ENCODE data around the gene EIF1B. TPM values are rescaled to one million over a fixed set of nuclear protein-coding genes. Genes with fewer than 3 reads are reported as not detected.

EIF1B gene
- total and polyA plus RNA-seq, 4 donors = 51.3 to 79.2 (median 62.8) TPM

DNA sequence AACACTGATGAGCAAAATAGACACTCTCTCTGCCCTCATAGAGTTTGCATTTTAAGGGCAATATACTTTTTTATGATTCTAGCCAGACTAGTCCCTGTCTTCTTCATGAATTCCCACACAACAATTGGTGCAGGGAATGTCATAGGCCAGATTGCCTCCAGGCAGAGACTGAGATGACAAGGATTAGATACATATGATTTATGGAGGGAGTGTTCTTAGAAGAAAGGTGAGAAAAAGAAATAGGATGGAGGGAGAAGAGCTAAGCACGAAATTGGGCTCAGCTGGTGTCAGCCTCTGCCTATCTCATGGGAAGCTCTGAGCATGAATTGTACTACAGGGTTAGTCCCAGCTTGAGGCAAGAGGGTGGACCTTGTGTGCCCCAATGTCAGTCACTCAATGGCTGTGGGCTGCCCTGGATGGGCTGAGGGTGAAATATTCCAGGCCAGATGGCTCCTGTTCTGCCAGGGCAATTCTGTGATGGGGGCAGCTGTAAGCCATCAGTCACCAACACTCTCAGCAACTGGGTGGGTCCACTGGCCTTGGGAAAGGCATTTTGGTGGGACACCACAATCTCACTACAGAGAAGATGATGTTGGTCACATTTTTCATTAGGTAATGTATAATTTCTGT lies 31.1 kb downstream of the EIF1B start:
- Histone ChIP-seq H3K4me3 (ENCODE audit: low read length in 2 of 2) (no peak overlapping the region), H3K27me3 (ENCODE audit: control insufficient read depth in 1 of 2, insufficient read depth in 2 of 2, low read length in 1 of 2) (no peaks in the 10 kb centered on the region), H3K9me3 (ENCODE audit: control insufficient read depth, low read length) (no peaks in the 10 kb centered on the region), H3K36me3 (ENCODE audit: control insufficient read depth in 1 of 2, insufficient read depth in 2 of 2, low read length in 1 of 2) (no peaks in the 10 kb centered on the region), H3K4me1 (ENCODE audit: control insufficient read depth in 1 of 2, insufficient read depth in 2 of 2, low read length in 2 of 2) (no peaks in the 10 kb centered on the region), H3K27ac (ENCODE audit: low read depth in 1 of 2, low read length in 2 of 2) (no peak overlapping the region)
- no peak for ATAC-seq (ENCODE audit: low FRiP score)
- WGBS, 2 donors = 67 to 70% methylated on average over 1 of the region's 1 CpG
- DNase-seq = no peak
- intact Hi-C loops (cut with DNase I) = no loop called here

DNA sequence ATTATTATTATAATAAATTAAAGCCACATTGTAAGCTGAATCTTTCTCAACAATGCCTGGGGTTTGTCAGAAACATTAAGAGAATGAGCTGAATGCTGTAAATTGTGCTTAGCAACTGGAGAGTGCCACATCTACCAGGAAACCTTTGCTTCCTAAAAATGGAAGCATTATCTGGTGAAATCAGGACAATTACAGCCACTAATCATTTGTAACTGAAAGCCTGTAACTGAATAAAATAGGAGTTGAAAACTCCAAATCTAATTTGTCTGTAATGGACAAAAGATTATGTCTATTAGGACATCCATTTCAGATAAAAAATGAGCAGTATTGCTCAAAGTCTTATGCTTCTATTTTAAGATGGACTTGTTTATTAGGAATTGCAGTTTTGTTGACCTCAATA lies 32.2 kb downstream of the EIF1B start:
- no peaks in the 10 kb centered on the region for H3K4me1 ChIP-seq (ENCODE audit: control insufficient read depth in 1 of 2, insufficient read depth in 2 of 2, low read length in 2 of 2)
- no peaks in the 10 kb centered on the region for H3K27me3 ChIP-seq (ENCODE audit: control insufficient read depth in 1 of 2, insufficient read depth in 2 of 2, low read length in 1 of 2)
- H3K27ac ChIP-seq (ENCODE audit: low read depth in 1 of 2, low read length in 2 of 2) = no peak overlapping the region
- DNase-seq = no peak
- H3K9me3 ChIP-seq (ENCODE audit: control insufficient read depth, low read length) = no peaks in the 10 kb centered on the region
- intact Hi-C loops (cut with DNase I) = no loop called here
- H3K4me3 ChIP-seq (ENCODE audit: low read length in 2 of 2) = no peak overlapping the region
- ATAC-seq (ENCODE audit: low FRiP score) = no peak
- H3K36me3 ChIP-seq (ENCODE audit: control insufficient read depth in 1 of 2, insufficient read depth in 2 of 2, low read length in 1 of 2) = no peaks in the 10 kb centered on the region

DNA sequence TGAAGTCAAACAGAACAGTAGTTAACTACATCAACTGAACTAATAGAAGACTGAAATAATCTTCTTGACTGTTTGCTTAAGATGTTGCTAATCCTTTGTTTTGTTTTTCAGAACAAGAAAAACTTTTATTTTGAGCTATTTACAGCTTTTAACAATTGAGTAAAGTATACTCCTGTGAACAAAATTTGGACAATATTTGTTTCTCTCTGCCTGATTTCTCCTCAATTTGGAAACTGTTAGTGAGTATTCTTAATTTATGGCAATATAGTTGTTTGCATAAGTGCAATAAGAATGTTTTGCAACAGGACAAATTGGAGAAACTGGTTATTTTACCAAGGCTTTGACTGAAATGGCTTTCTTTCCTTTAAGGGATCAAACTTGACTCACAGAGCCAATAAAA lies 41.0 kb downstream of the EIF1B start:
- DNase-seq = no peak
- intact Hi-C loops (cut with DNase I) = no loop called here

DNA sequence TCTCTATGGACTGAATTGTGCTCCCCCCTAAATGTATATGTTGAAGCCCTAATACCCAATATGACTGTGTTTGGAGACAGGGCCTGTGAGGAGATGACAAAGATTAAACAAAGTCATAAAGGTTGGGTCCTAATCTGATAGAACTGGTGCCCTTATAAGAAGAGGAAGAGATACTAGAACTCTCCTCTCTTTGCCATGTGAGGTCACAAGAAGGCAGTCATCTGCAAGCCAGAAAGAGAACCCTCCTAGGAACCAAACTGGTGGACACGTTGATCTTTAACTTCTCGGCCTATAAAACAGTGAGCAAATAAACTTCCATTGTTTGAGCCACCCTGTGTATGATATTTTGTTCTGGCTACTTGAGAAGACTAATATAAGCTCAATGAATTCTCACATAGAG lies 45.9 kb downstream of the EIF1B start:
- no peaks in the 10 kb centered on the region for H3K36me3 ChIP-seq (ENCODE audit: control insufficient read depth in 1 of 2, insufficient read depth in 2 of 2, low read length in 1 of 2)
- 81% methylated on average over 2 of the region's 2 CpGs for WGBS, 2 donors
- H3K9me3 ChIP-seq (ENCODE audit: control insufficient read depth, low read length) = peaks cover 2% of the 10 kb centered on the region
- no peak for ATAC-seq (ENCODE audit: low FRiP score)
- H3K27ac ChIP-seq (ENCODE audit: low read depth in 1 of 2, low read length in 2 of 2) = no peak overlapping the region
- intact Hi-C loops (cut with DNase I) = no loop called here
- no peak for DNase-seq
- H3K27me3 ChIP-seq (ENCODE audit: control insufficient read depth in 1 of 2, insufficient read depth in 2 of 2, low read length in 1 of 2) = no peaks in the 10 kb centered on the region
- H3K4me1 ChIP-seq (ENCODE audit: control insufficient read depth in 1 of 2, insufficient read depth in 2 of 2, low read length in 2 of 2) = no peaks in the 10 kb centered on the region
- H3K4me3 ChIP-seq (ENCODE audit: low read length in 2 of 2) = no peak overlapping the region

More for the DNA sequence above, 41.0 kb downstream of the EIF1B start:
- no peak overlapping the region for H3K4me3 ChIP-seq (ENCODE audit: low read length in 2 of 2)
- H3K27me3 ChIP-seq (ENCODE audit: control insufficient read depth in 1 of 2, insufficient read depth in 2 of 2, low read length in 1 of 2) = no peaks in the 10 kb centered on the region
- no peaks in the 10 kb centered on the region for H3K36me3 ChIP-seq (ENCODE audit: control insufficient read depth in 1 of 2, insufficient read depth in 2 of 2, low read length in 1 of 2)
- no peak for ATAC-seq (ENCODE audit: low FRiP score)
- H3K4me1 ChIP-seq (ENCODE audit: control insufficient read depth in 1 of 2, insufficient read depth in 2 of 2, low read length in 2 of 2) = no peaks in the 10 kb centered on the region
- no peak overlapping the region for H3K27ac ChIP-seq (ENCODE audit: low read depth in 1 of 2, low read length in 2 of 2)
- H3K9me3 ChIP-seq (ENCODE audit: control insufficient read depth, low read length) = peaks cover 4% of the 10 kb centered on the region

DNA sequence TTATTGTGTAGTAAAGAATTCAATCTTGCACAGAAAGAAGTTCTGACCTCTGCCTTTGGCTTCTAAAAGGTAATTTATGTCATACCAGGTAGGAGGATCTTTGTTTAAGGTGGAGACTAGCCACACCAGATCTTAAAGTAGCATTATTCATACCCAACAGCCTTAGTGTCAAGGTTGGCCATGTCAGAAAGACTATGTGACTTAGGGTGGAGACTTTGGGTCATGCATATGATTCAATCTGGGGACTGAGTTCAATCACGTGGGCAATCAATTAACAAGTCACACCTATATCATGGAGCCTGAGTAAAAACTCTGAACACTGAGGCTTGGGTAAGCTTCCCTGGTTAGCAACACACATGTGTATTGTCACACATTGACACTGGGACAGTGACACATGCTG lies 48.9 kb downstream of the EIF1B start:
- H3K4me3 ChIP-seq (ENCODE audit: low read length in 2 of 2) = no peak overlapping the region
- WGBS, 2 donors = 66 to 81% methylated on average over 1 of the region's 1 CpG
- no peaks in the 10 kb centered on the region for H3K36me3 ChIP-seq (ENCODE audit: control insufficient read depth in 1 of 2, insufficient read depth in 2 of 2, low read length in 1 of 2)
- H3K27ac ChIP-seq (ENCODE audit: low read depth in 1 of 2, low read length in 2 of 2) = no peak overlapping the region
- intact Hi-C loops (cut with DNase I) = no loop called here
- ATAC-seq (ENCODE audit: low FRiP score) = no peak
- H3K4me1 ChIP-seq (ENCODE audit: control insufficient read depth in 1 of 2, insufficient read depth in 2 of 2, low read length in 2 of 2) = no peaks in the 10 kb centered on the region
- H3K27me3 ChIP-seq (ENCODE audit: control insufficient read depth in 1 of 2, insufficient read depth in 2 of 2, low read length in 1 of 2) = no peaks in the 10 kb centered on the region
- DNase-seq = no peak
- H3K9me3 ChIP-seq (ENCODE audit: control insufficient read depth, low read length) = peaks cover 2% of the 10 kb centered on the region

Other genes starting within 250 kb of the EIF1B start
- 1 to 10 TPM; 1.6 to 2.2 TPM for gene ENTPD3, start 77.5 kb downstream of the EIF1B start, total RNA-seq
- under 1 TPM; 0.10 to 0.50 TPM for gene ENTPD3, start 77.5 kb downstream of the EIF1B start, polyA plus RNA-seq
- gene RPL14, start 147.6 kb downstream of the EIF1B start, total RNA-seq = 1,000 to 10,000 TPM; 1,300 to 1,335 TPM
- 1,000 to 10,000 TPM; 1,102 to 1,500 TPM for gene RPL14, start 147.6 kb downstream of the EIF1B start, polyA plus RNA-seq
- 1 to 10 TPM; 4.0 to 7.1 TPM for gene ZNF619, start 167.4 kb downstream of the EIF1B start, total RNA-seq
- gene ZNF619, start 167.4 kb downstream of the EIF1B start, polyA plus RNA-seq = 1 to 10 TPM in 1 of 2 donors, under 1 TPM in 1; 0.50 to 2.6 TPM
- 1 to 10 TPM; 4.7 to 5.1 TPM for gene ZNF620, start 196.3 kb downstream of the EIF1B start, total RNA-seq
- 10 to 100 TPM in 1 of 2 donors, 1 to 10 TPM in 1; 3.7 to 12.3 TPM for gene ZNF620, start 196.3 kb downstream of the EIF1B start, polyA plus RNA-seq
- gene ZNF621, start 215.3 kb downstream of the EIF1B start, total RNA-seq = 10 to 100 TPM; 24.1 to 35.1 TPM
- 10 to 100 TPM; 11.3 to 21.5 TPM for gene ZNF621, start 215.3 kb downstream of the EIF1B start, polyA plus RNA-seq